CD8-positive, alpha-beta memory T cell (primary cell): ENCODE results near the gene CLTRN. TPM values are rescaled to one million over a fixed set of nuclear protein-coding genes. Genes with fewer than 3 reads are reported as not detected.
A peak's percentile ranks its signal among the peaks of the same experiment; 100 is the strongest.

Experiments used
- CTCF ChIA-PET: fragments of 350-600 bp; sonication (Branson Sonifier 250); formaldehyde crosslinking; loops from one replicate; lab custom pipeline; 2021; ENCODE audit warnings: antibody characterized with exemption; lab: Charles Lee
- POLR2A ChIA-PET: fragments of 350-600 bp; sonication (Branson Sonifier 250); formaldehyde crosslinking; loops from one replicate; lab custom pipeline; 2021; ENCODE audit warnings: antibody characterized with exemption; lab: Charles Lee
- DNase-seq, 5 donors: peaks; one replicate each; pipeline versions ENCODE4 v3.0.0 to v3.0.0-alpha.2; 2020 to 2022; ENCODE audit warnings: mixed read lengths in 1 of 5
- H3K27ac ChIP-seq: one replicate; pipeline ENCODE4 v1.7.0; 2013; ENCODE audit warnings: low read depth, mild to moderate bottlenecking, low read length, moderate library complexity
- H3K27me3 ChIP-seq: 2 replicates; pipeline ENCODE4 v1.7.0; 2013; ENCODE audit warnings: low read length, mild to moderate bottlenecking; ENCODE audit not compliant: insufficient read depth, poor library complexity, severe bottlenecking
- H3K36me3 ChIP-seq: 2 replicates; pipeline ENCODE4 v1.7.0; 2013; ENCODE audit warnings: mild to moderate bottlenecking, low read length, moderate library complexity; ENCODE audit not compliant: insufficient read depth
- H3K4me1 ChIP-seq: 2 replicates; pipeline ENCODE4 v1.7.0; 2013; ENCODE audit warnings: mild to moderate bottlenecking, low read length, moderate library complexity; ENCODE audit not compliant: insufficient read depth
- H3K4me3 ChIP-seq: 2 replicates; pipeline ENCODE4 v1.7.0; 2013; ENCODE audit warnings: mild to moderate bottlenecking, low read length
- H3K9me3 ChIP-seq: 2 replicates; pipeline ENCODE4 v1.7.0; 2013; ENCODE audit warnings: mild to moderate bottlenecking, low read length
- H3K27ac Mint-ChIP-seq, 8 donors: one replicate each; pipeline ENCODE4 v1.8.0; 2020 to 2021; ENCODE audit warnings: mixed read lengths in 8 of 8, mild to moderate bottlenecking in 6 of 8, inconsistent platforms in 3 of 8, moderate library complexity in 3 of 8
- H3K27me3 Mint-ChIP-seq, 2 donors: one replicate each; pipeline ENCODE4 v1.8.0; 2020 to 2021; ENCODE audit warnings: mixed read lengths in 2 of 2, mild to moderate bottlenecking in 1 of 2, moderate library complexity in 1 of 2
- H3K36me3 Mint-ChIP-seq, 3 donors: one replicate each; pipeline ENCODE4 v1.8.0; 2020 to 2021; ENCODE audit warnings: mixed read lengths in 3 of 3, inconsistent platforms in 1 of 3, mild to moderate bottlenecking in 1 of 3
- H3K4me1 Mint-ChIP-seq, 3 donors: one replicate each; pipeline ENCODE4 v1.8.0; 2020 to 2021; ENCODE audit warnings: mixed read lengths in 3 of 3, inconsistent platforms in 1 of 3, mild to moderate bottlenecking in 1 of 3
- H3K4me3 Mint-ChIP-seq, 7 donors: one replicate each; pipeline ENCODE4 v1.8.0; 2020 to 2021; ENCODE audit warnings: mixed read lengths in 7 of 7, mild to moderate bottlenecking in 6 of 7, moderate library complexity in 4 of 7, inconsistent platforms in 2 of 7
- H3K9me3 Mint-ChIP-seq, 5 donors: one replicate each; pipeline ENCODE4 v1.8.0; 2020 to 2022; ENCODE audit warnings: mixed read lengths in 5 of 5, mild to moderate bottlenecking in 3 of 5, moderate library complexity in 2 of 5, inconsistent platforms in 1 of 5
- polyA plus RNA-seq: library from polyadenylated mRNA; unstranded; fragments of 300-500 nt; fragmentation: Illumina TruSeq; gene quantifications from one replicate; pipeline ENCODE4 v1.2.3, GENCODE V29; 2021
- total RNA-seq, 2 experiments: library from RNA; stranded (reverse); gene quantifications; one replicate each; pipeline ENCODE4 v1.2.3, GENCODE V29; 2021

Gene CLTRN
- total and polyA plus RNA-seq, 3 experiments from 2014 or later, result 0.17 to 0.61 (median 0.42) TPM

GRCh38 chrX:15646031-15646430 lies 18.6 kb downstream of the CLTRN start:
- H3K27ac Mint-ChIP-seq, result peak overlapping the region in 1 of 8 donors; percentile 58
- Histone ChIP-seq H3K4me3 (no peak overlapping the region), H3K9me3 (no peaks in the 10 kb centered on the region), H3K27ac (no peak overlapping the region), H3K4me1 (no peaks in the 10 kb centered on the region), H3K36me3 (no peaks in the 10 kb centered on the region), H3K27me3 (no peaks in the 10 kb centered on the region)
- H3K36me3 Mint-ChIP-seq, result no peaks in the 10 kb centered on the region
- DNase-seq, result no peak
- no peaks in the 10 kb centered on the region for H3K9me3 Mint-ChIP-seq
- POLR2A ChIA-PET, result no interaction called here
- H3K4me3 Mint-ChIP-seq, result no peak overlapping the region
- CTCF ChIA-PET, result no interaction called here
- peaks cover 13 to 20% of the 10 kb centered on the region in 2 donors for H3K27me3 Mint-ChIP-seq
- peaks cover 7 to 12% (median 10%) of the 10 kb centered on the region in 3 donors for H3K4me1 Mint-ChIP-seq

- Histone ChIP-seq H3K9me3 (no peaks in the 10 kb centered on the region), H3K27me3 (no peaks in the 10 kb centered on the region), H3K4me1 (no peaks in the 10 kb centered on the region), H3K36me3 (no peaks in the 10 kb centered on the region), H3K27ac (no peak overlapping the region), H3K4me3 (no peak overlapping the region)
- Mint-ChIP-seq H3K9me3 (no peaks in the 10 kb centered on the region), H3K27ac (peak overlapping the region in 5 of 8 donors; percentile 12 to 81 (median 57)), H3K4me1 (peaks cover 7 to 12% (median 10%) of the 10 kb centered on the region in 3 donors), H3K36me3 (no peaks in the 10 kb centered on the region), H3K4me3 (peak overlapping the region in 2 of 7 donors; percentile 15 to 45), H3K27me3 (peaks cover 13 to 14% of the 10 kb centered on the region in 2 donors)
- ChIA-PET POLR2A (no interaction called here), CTCF (no interaction called here)
- no peak for DNase-seq
Measured at GRCh38 chrX:15645266-15645665, 19.3 kb downstream of the CLTRN start.

- no peak overlapping the region for H3K4me3 ChIP-seq
- no peak overlapping the region for H3K27ac ChIP-seq
- no peaks in the 10 kb centered on the region for H3K27me3 ChIP-seq
- Mint-ChIP-seq H3K27ac (no peak overlapping the region), H3K36me3 (no peaks in the 10 kb centered on the region), H3K27me3 (peaks cover 8 to 13% of the 10 kb centered on the region in 2 donors), H3K4me3 (no peak overlapping the region), H3K4me1 (peaks cover 7 to 12% (median 10%) of the 10 kb centered on the region in 3 donors), H3K9me3 (no peaks in the 10 kb centered on the region)
- ChIA-PET POLR2A (interaction anchor here (0.6 kb wide), 1 partner anchor 219 kb away, joined by 11 read pairs; no protein-coding TSS in a partner anchor), CTCF (no interaction called here)
- no peak for DNase-seq
- no peaks in the 10 kb centered on the region for H3K36me3 ChIP-seq
- no peaks in the 10 kb centered on the region for H3K4me1 ChIP-seq
- no peaks in the 10 kb centered on the region for H3K9me3 ChIP-seq
Measured at GRCh38 chrX:15644560-15644872, 20.1 kb downstream of the CLTRN start.

GRCh38 chrX:15643786-15644559 lies 20.6 kb downstream of the CLTRN start:
- Mint-ChIP-seq H3K4me3 (peak overlapping the region; percentile 41 to 75 (median 64)), H3K9me3 (no peaks in the 10 kb centered on the region), H3K36me3 (no peaks in the 10 kb centered on the region), H3K27me3 (peaks cover 6 to 15% of the 10 kb centered on the region in 2 donors), H3K4me1 (peaks cover 7 to 12% (median 10%) of the 10 kb centered on the region in 3 donors), H3K27ac (peak overlapping the region in 6 of 8 donors; percentile 10 to 96 (median 34))
- no peaks in the 10 kb centered on the region for H3K4me1 ChIP-seq
- ChIA-PET CTCF (no interaction called here), POLR2A (no interaction called here)
- no peak overlapping the region for H3K4me3 ChIP-seq
- H3K27ac ChIP-seq, result no peak overlapping the region
- no peaks in the 10 kb centered on the region for H3K9me3 ChIP-seq
- no peak for DNase-seq
- no peaks in the 10 kb centered on the region for H3K27me3 ChIP-seq
- no peaks in the 10 kb centered on the region for H3K36me3 ChIP-seq

GRCh38 chrX:15631637-15632036 lies 33.0 kb downstream of the CLTRN start:
- Histone ChIP-seq H3K4me3 (no peak overlapping the region), H3K36me3 (no peaks in the 10 kb centered on the region), H3K4me1 (no peaks in the 10 kb centered on the region), H3K27me3 (no peaks in the 10 kb centered on the region), H3K9me3 (no peaks in the 10 kb centered on the region), H3K27ac (no peak overlapping the region)
- Mint-ChIP-seq H3K4me1 (no peaks in the 10 kb centered on the region), H3K27me3 (peaks cover 11 to 15% of the 10 kb centered on the region in 2 donors), H3K9me3 (no peaks in the 10 kb centered on the region), H3K27ac (no peak overlapping the region), H3K36me3 (no peaks in the 10 kb centered on the region), H3K4me3 (no peak overlapping the region)
- ChIA-PET CTCF (no interaction called here), POLR2A (no interaction called here)
- DNase-seq, result no peak

GRCh38 chrX:15623054-15623453 lies 41.6 kb downstream of the CLTRN start:
- Mint-ChIP-seq H3K27ac (no peak overlapping the region), H3K9me3 (no peaks in the 10 kb centered on the region), H3K36me3 (no peaks in the 10 kb centered on the region), H3K4me1 (no peaks in the 10 kb centered on the region), H3K4me3 (no peak overlapping the region), H3K27me3 (peaks cover 8 to 13% of the 10 kb centered on the region in 2 donors)
- no peaks in the 10 kb centered on the region for H3K4me1 ChIP-seq
- no peaks in the 10 kb centered on the region for H3K27me3 ChIP-seq
- ChIA-PET CTCF (no interaction called here), POLR2A (no interaction called here)
- no peak overlapping the region for H3K4me3 ChIP-seq
- H3K9me3 ChIP-seq, result no peaks in the 10 kb centered on the region
- no peak for DNase-seq
- no peak overlapping the region for H3K27ac ChIP-seq
- H3K36me3 ChIP-seq, result no peaks in the 10 kb centered on the region

- Histone ChIP-seq H3K4me3 (no peak overlapping the region), H3K9me3 (no peaks in the 10 kb centered on the region), H3K4me1 (no peaks in the 10 kb centered on the region), H3K36me3 (no peaks in the 10 kb centered on the region), H3K27me3 (no peaks in the 10 kb centered on the region), H3K27ac (no peak overlapping the region)
- peaks cover 9 to 10% of the 10 kb centered on the region in 2 donors for H3K27me3 Mint-ChIP-seq
- DNase-seq, result no peak
- no peak overlapping the region for H3K27ac Mint-ChIP-seq
- no peaks in the 10 kb centered on the region for H3K4me1 Mint-ChIP-seq
- H3K36me3 Mint-ChIP-seq, result no peaks in the 10 kb centered on the region
- H3K4me3 Mint-ChIP-seq, result no peak overlapping the region
- POLR2A ChIA-PET, result no interaction called here
- CTCF ChIA-PET, result no interaction called here
- no peaks in the 10 kb centered on the region for H3K9me3 Mint-ChIP-seq
Measured at GRCh38 chrX:15619053-15619755, 45.4 kb downstream of the CLTRN start.

- no peak overlapping the region for H3K27ac Mint-ChIP-seq
- no peak for DNase-seq
- Histone ChIP-seq H3K27ac (no peak overlapping the region), H3K27me3 (no peaks in the 10 kb centered on the region), H3K4me3 (no peak overlapping the region), H3K4me1 (no peaks in the 10 kb centered on the region), H3K36me3 (no peaks in the 10 kb centered on the region), H3K9me3 (no peaks in the 10 kb centered on the region)
- H3K9me3 Mint-ChIP-seq, result no peaks in the 10 kb centered on the region
- ChIA-PET CTCF (no interaction called here), POLR2A (no interaction called here)
- peaks cover 3 to 6% of the 10 kb centered on the region in 2 donors for H3K27me3 Mint-ChIP-seq
- no peaks in the 10 kb centered on the region for H3K36me3 Mint-ChIP-seq
- no peaks in the 10 kb centered on the region for H3K4me1 Mint-ChIP-seq
- no peak overlapping the region for H3K4me3 Mint-ChIP-seq
Measured at GRCh38 chrX:15617111-15617510, 47.5 kb downstream of the CLTRN start.
